ENCODE results near the gene ZNF526.

The ZNF526 gene

GRCh38 chr19:42178791-42179674 lies 41.1 kb upstream of the ZNF526 start:
- no peak for DNase-seq (ENCODE audit: insufficient read length)
- no peak for TF ChIP-seq POLR2AphosphoS5 (IDR thresholded peaks at IDR 0.05; ENCODE audit: low read depth, low read length)
- TF ChIP-seq POLR2A (IDR thresholded peaks at IDR 0.05; ENCODE audit: low read depth, low read length): no peak
- TF ChIP-seq TAF1 (IDR thresholded peaks at IDR 0.05; ENCODE audit: borderline replicate concordance, low read depth, low read length): no peak
- FAIRE-seq: peak; percentile 60

GRCh38 chr19:42184401-42184861 lies 35.7 kb upstream of the ZNF526 start:
- peak; percentile 94 for FAIRE-seq
- TF ChIP-seq POLR2AphosphoS5 (IDR thresholded peaks at IDR 0.05; ENCODE audit: low read depth, low read length) (no peak), TAF1 (IDR thresholded peaks at IDR 0.05; ENCODE audit: borderline replicate concordance, low read depth, low read length) (no peak), POLR2A (IDR thresholded peaks at IDR 0.05; ENCODE audit: low read depth, low read length) (no peak)
- peak; percentile 56 for DNase-seq (ENCODE audit: insufficient read length)

GRCh38 chr19:42185277-42185676 lies 34.8 kb upstream of the ZNF526 start:
- no peak for DNase-seq (ENCODE audit: insufficient read length)
- peak; percentile 76 for FAIRE-seq
- no peak for TF ChIP-seq TAF1 (IDR thresholded peaks at IDR 0.05; ENCODE audit: borderline replicate concordance, low read depth, low read length)
- no peak for TF ChIP-seq POLR2A (IDR thresholded peaks at IDR 0.05; ENCODE audit: low read depth, low read length)
- no peak for TF ChIP-seq POLR2AphosphoS5 (IDR thresholded peaks at IDR 0.05; ENCODE audit: low read depth, low read length)

- TF ChIP-seq POLR2AphosphoS5 (IDR thresholded peaks at IDR 0.05; ENCODE audit: low read depth, low read length) (no peak), POLR2A (IDR thresholded peaks at IDR 0.05; ENCODE audit: low read depth, low read length) (no peak), TAF1 (IDR thresholded peaks at IDR 0.05; ENCODE audit: borderline replicate concordance, low read depth, low read length) (no peak)
- no peak for FAIRE-seq
- DNase-seq (ENCODE audit: insufficient read length): no peak
These were observed 31.4 kb upstream of the ZNF526 start for GRCh38 chr19:42188665-42189064.

GRCh38 chr19:42189133-42189532 lies 31.0 kb upstream of the ZNF526 start:
- DNase-seq (ENCODE audit: insufficient read length) (no peak), FAIRE-seq (no peak)
- TF ChIP-seq POLR2A (IDR thresholded peaks at IDR 0.05; ENCODE audit: low read depth, low read length) (no peak), TAF1 (IDR thresholded peaks at IDR 0.05; ENCODE audit: borderline replicate concordance, low read depth, low read length) (no peak), POLR2AphosphoS5 (IDR thresholded peaks at IDR 0.05; ENCODE audit: low read depth, low read length) (no peak)

- no peak for DNase-seq (ENCODE audit: insufficient read length)
- TF ChIP-seq TAF1 (IDR thresholded peaks at IDR 0.05; ENCODE audit: borderline replicate concordance, low read depth, low read length) (no peak), POLR2A (IDR thresholded peaks at IDR 0.05; ENCODE audit: low read depth, low read length) (no peak), POLR2AphosphoS5 (IDR thresholded peaks at IDR 0.05; ENCODE audit: low read depth, low read length) (no peak)
- FAIRE-seq: no peak
These were observed 28.8 kb upstream of the ZNF526 start for GRCh38 chr19:42191330-42191729.

GRCh38 chr19:42191855-42192254 lies 28.3 kb upstream of the ZNF526 start:
- FAIRE-seq (no peak), DNase-seq (ENCODE audit: insufficient read length) (no peak)
- TF ChIP-seq TAF1 (IDR thresholded peaks at IDR 0.05; ENCODE audit: borderline replicate concordance, low read depth, low read length) (no peak), POLR2AphosphoS5 (IDR thresholded peaks at IDR 0.05; ENCODE audit: low read depth, low read length) (no peak)

GRCh38 chr19:42193294-42193693 lies 26.8 kb upstream of the ZNF526 start:
- no peak for TF ChIP-seq TAF1 (IDR thresholded peaks at IDR 0.05; ENCODE audit: borderline replicate concordance, low read depth, low read length)
- TF ChIP-seq POLR2A (IDR thresholded peaks at IDR 0.05; ENCODE audit: low read depth, low read length): no peak
- TF ChIP-seq POLR2AphosphoS5 (IDR thresholded peaks at IDR 0.05; ENCODE audit: low read depth, low read length): no peak
- FAIRE-seq (no peak), DNase-seq (ENCODE audit: insufficient read length) (no peak)

GRCh38 chr19:42193706-42194105 lies 26.4 kb upstream of the ZNF526 start:
- TF ChIP-seq POLR2A (IDR thresholded peaks at IDR 0.05; ENCODE audit: low read depth, low read length): no peak
- TF ChIP-seq POLR2AphosphoS5 (IDR thresholded peaks at IDR 0.05; ENCODE audit: low read depth, low read length): no peak
- TF ChIP-seq TAF1 (IDR thresholded peaks at IDR 0.05; ENCODE audit: borderline replicate concordance, low read depth, low read length): no peak
- DNase-seq (ENCODE audit: insufficient read length) (no peak), FAIRE-seq (no peak)

GRCh38 chr19:42196011-42197001 lies 23.8 kb upstream of the ZNF526 start:
- no peak for TF ChIP-seq POLR2AphosphoS5 (IDR thresholded peaks at IDR 0.05; ENCODE audit: low read depth, low read length)
- no peak for TF ChIP-seq POLR2A (IDR thresholded peaks at IDR 0.05; ENCODE audit: low read depth, low read length)
- no peak for TF ChIP-seq TAF1 (IDR thresholded peaks at IDR 0.05; ENCODE audit: borderline replicate concordance, low read depth, low read length)
- FAIRE-seq (no peak), DNase-seq (ENCODE audit: insufficient read length) (no peak)

GRCh38 chr19:42197375-42197817 lies 22.7 kb upstream of the ZNF526 start:
- no peak for TF ChIP-seq POLR2A (IDR thresholded peaks at IDR 0.05; ENCODE audit: low read depth, low read length)
- DNase-seq (ENCODE audit: insufficient read length): no peak
- no peak for FAIRE-seq
